HCT116 (cell line): ENCODE measurements around the gene SMTNL2. TPM values are rescaled to one million over a fixed set of nuclear protein-coding genes. Genes with fewer than 3 reads are reported as not detected.

Experiments used
- ATAC-seq: fragments of 200-7000 bp; cut with Tn5 transposase; 2 replicates; pipeline ENCODE4 v1.9.1; 2020; ENCODE audit warnings: mild to moderate bottlenecking, moderate library complexity
- BruUV-seq: library from RNA; stranded (reverse); fragments of 400-500 nt; replicated peaks from 2 replicates; lab custom pipeline; 2021; lab: Mats Ljungman, UMichigan
- CTCF ChIA-PET: fragments of 300-600 bp; sonication (Branson Sonifier 250); formaldehyde crosslinking; loops from one replicate; lab custom pipeline; 2021; ENCODE audit warnings: antibody characterized with exemption; lab: Charles Lee
- POLR2A ChIA-PET: fragments of 300-600, 350-600 bp; sonication (Branson Sonifier 250); formaldehyde crosslinking; loops from one replicate; lab custom pipeline; 2021; ENCODE audit warnings: antibody characterized with exemption; lab: Charles Lee
- RAD21 ChIA-PET, 2 experiments: fragments of 300-600 bp; sonication (Branson Sonifier 250); formaldehyde crosslinking; loops; one replicate each; lab custom pipeline; 2023; ENCODE audit warnings: low total read pairs in 2 of 2; ENCODE audit not compliant: uncharacterized antibody in 2 of 2, unreplicated experiment in 2 of 2, low non-redundant PET in 1 of 2; lab: Charles Lee
- DNase-seq: peaks from one replicate; pipeline ENCODE4 v3.0.0-alpha.2; 2010; ENCODE audit warnings: low read depth, low spot score
- H2AFZ ChIP-seq: fragments of 200-600 bp; shearing (Covaris generic), sonication (generic); 2 replicates; pipeline ENCODE4 v1.6.1; 2017; ENCODE audit warnings: low read depth, mixed run types, mixed read lengths, antibody characterized with exemption, low read length; ENCODE audit not compliant: poor library complexity, severe bottlenecking
- H3K27ac ChIP-seq: 2 replicates; pipeline ENCODE4 v1.5.1; 2012; ENCODE audit warnings: low read depth, low read length
- H3K27me3 ChIP-seq: fragments of 200-600 bp; sonication (generic); 2 replicates; pipeline ENCODE4 v1.6.1; 2016; ENCODE audit warnings: mixed run types, low read length, mixed read lengths; ENCODE audit not compliant: insufficient read depth
- H3K36me3 ChIP-seq, 2 experiments: fragments of 200-500 bp in 1 of 2; fragments of 200-600 bp in 1 of 2; sonication (Bioruptor generic) in 1 of 2; sonication (generic) in 1 of 2; 2 replicates each; pipeline versions ENCODE4 v1.5.1 to v1.6.1; 2014 to 2016; ENCODE audit warnings: low read length in 2 of 2, inconsistent platforms in 1 of 2, mixed read lengths in 1 of 2, mixed run types in 1 of 2; ENCODE audit not compliant: insufficient read depth in 2 of 2, control insufficient read depth in 1 of 2
- H3K4me1 ChIP-seq, 2 experiments: fragments of 200-600 bp in 1 of 2; sonication (generic) in 1 of 2; 2 replicates each; pipeline versions ENCODE4 v1.5.1 to v1.6.1; 2012 to 2017; ENCODE audit warnings: low read length in 2 of 2, inconsistent platforms in 1 of 2, mild to moderate bottlenecking in 1 of 2, mixed read lengths in 1 of 2, mixed run types in 1 of 2, moderate library complexity in 1 of 2; ENCODE audit not compliant: insufficient read depth in 2 of 2, control insufficient read depth in 1 of 2
- H3K4me2 ChIP-seq: fragments of 200-600 bp; sonication (generic); 2 replicates; pipeline ENCODE4 v1.6.1; 2017; ENCODE audit warnings: mixed run types, low read length, mixed read lengths
- H3K4me3 ChIP-seq, 2 experiments: fragments of 200-600 bp in 1 of 2; sonication (generic) in 1 of 2; replicated peaks in 1 of 2; 2 replicates each; pipeline ENCODE4 v1.5.1; 2011 to 2016; ENCODE audit warnings: low read length in 2 of 2, control low read depth in 1 of 2, low read depth in 1 of 2, mild to moderate bottlenecking in 1 of 2, mixed read lengths in 1 of 2, mixed run types in 1 of 2
- H3K79me2 ChIP-seq: fragments of 200-600 bp; sonication (generic); 2 replicates; pipeline ENCODE4 v1.6.1; 2017; ENCODE audit warnings: mild to moderate bottlenecking, mixed run types, low read length, moderate library complexity, mixed read lengths; ENCODE audit not compliant: insufficient read depth
- H3K9ac ChIP-seq: fragments of 200-600 bp; sonication (generic); 2 replicates; pipeline ENCODE4 v1.6.1; 2016; ENCODE audit warnings: low read length, mixed read lengths
- H3K9me2 ChIP-seq: fragments of 200-600 bp; sonication (generic), shearing (Covaris generic); 2 replicates; pipeline ENCODE4 v1.6.1; 2017; ENCODE audit warnings: mixed run types, mild to moderate bottlenecking, moderate library complexity; ENCODE audit not compliant: insufficient read depth
- H3K9me3 ChIP-seq, 2 experiments: fragments of 200-500 bp in 1 of 2; fragments of 200-600 bp in 1 of 2; sonication (Bioruptor generic) in 1 of 2; sonication (generic) in 1 of 2; 2 replicates each; pipeline ENCODE4 v1.6.1; 2014 to 2017; ENCODE audit warnings: low read length in 2 of 2, mixed read lengths in 2 of 2, inconsistent platforms in 1 of 2, low read depth in 1 of 2, mild to moderate bottlenecking in 1 of 2, mixed run types in 1 of 2, moderate library complexity in 1 of 2; ENCODE audit not compliant: control insufficient read depth in 1 of 2, insufficient read depth in 1 of 2
- H4K20me1 ChIP-seq: fragments of 200-600 bp; sonication (generic), shearing (Covaris generic); 2 replicates; pipeline ENCODE4 v1.6.1; 2017; ENCODE audit warnings: mixed run types, mild to moderate bottlenecking, moderate library complexity; ENCODE audit not compliant: insufficient read depth
- EZH2 ChIP-seq: fragments of 200-600 bp; sonication (generic); IDR thresholded peaks from 2 replicates; pipeline ENCODE4 v1.6.1; 2017; ENCODE audit warnings: antibody characterized with exemption, mixed run types
- FOSL1 ChIP-seq: IDR thresholded peaks from 2 replicates; pipeline ENCODE4 v1.6.1; 2012; ENCODE audit warnings: low read depth
- JUND ChIP-seq: IDR thresholded peaks from 2 replicates; pipeline ENCODE4 v1.6.1; 2012
- POLR2A ChIP-seq: IDR thresholded peaks from 2 replicates; pipeline ENCODE4 v1.7.0; 2011; ENCODE audit warnings: borderline replicate concordance; ENCODE audit not compliant: insufficient read depth, insufficient read length; ENCODE audit errors: extremely low read depth
- POLR2AphosphoS5 ChIP-seq: IDR thresholded peaks from 2 replicates; pipeline ENCODE4 v1.6.1; 2011; ENCODE audit warnings: mild to moderate bottlenecking, low read depth, low read length, moderate library complexity
- RAD21 ChIP-seq: IDR thresholded peaks from 2 replicates; pipeline ENCODE4 v1.6.1; 2012; ENCODE audit warnings: low read depth, mild to moderate bottlenecking
- SIN3A ChIP-seq: IDR thresholded peaks from 2 replicates; pipeline ENCODE4 v1.6.1; 2012; ENCODE audit warnings: low read depth
- SRF ChIP-seq: IDR thresholded peaks from 2 replicates; pipeline ENCODE4 v1.6.1; 2012; ENCODE audit warnings: low read depth
- YY1 ChIP-seq: IDR thresholded peaks from 2 replicates; pipeline ENCODE4 v1.6.1; 2011; ENCODE audit warnings: low read length, low read depth, moderate library complexity, mild to moderate bottlenecking; ENCODE audit not compliant: insufficient replicate concordance; ENCODE audit errors: extremely low read depth
- ZNF274 ChIP-seq: fragments of 200-500 bp; sonication (Bioruptor generic); IDR thresholded peaks from 2 replicates; pipeline ENCODE4 v1.6.1; 2014; ENCODE audit warnings: mild to moderate bottlenecking, low read depth, low read length, inconsistent platforms
- intact Hi-C: fragments of 100-400 bp; cut with micrococcal nuclease; formaldehyde crosslinking; loops from 2 replicates; pipeline ENCODE4 v1.10.0; 2022
- total RNA-seq: library from RNA; stranded (reverse); gene quantifications from one replicate; pipeline ENCODE4 v1.2.1, GENCODE V29; 2021; ENCODE audit not compliant: unreplicated experiment
- TF ChIP-seq, protein P1 (sequence below): IDR thresholded peaks from 2 replicates; pipeline ENCODE4 v1.6.1; 2012; ENCODE audit warnings: low read depth
- TF ChIP-seq, protein P2 (sequence below), 3 experiments: fragments of 200-600 bp in 1 of 3; sonication (generic) in 1 of 3; IDR thresholded peaks in 2 of 3; conservative IDR thresholded peaks in 1 of 3; 2 replicates each; pipeline ENCODE4 v1.5.1; 2012 to 2017; ENCODE audit warnings: low read depth in 2 of 3, low read length in 2 of 3, antibody characterized with exemption in 1 of 3, borderline replicate concordance in 1 of 3, control low read depth in 1 of 3, mild to moderate bottlenecking in 1 of 3, mixed read lengths in 1 of 3, mixed run types in 1 of 3, moderate library complexity in 1 of 3; ENCODE audit not compliant: insufficient read depth in 1 of 3
- TF ChIP-seq, protein P3 (sequence below): IDR thresholded peaks from 2 replicates; pipeline ENCODE4 v1.6.1; 2011; ENCODE audit warnings: mild to moderate bottlenecking, low read length, moderate library complexity; ENCODE audit not compliant: insufficient replicate concordance; ENCODE audit errors: extremely low read depth

The SMTNL2 gene
- total RNA-seq, 1 experiment from 2014 or later, result 2.3 TPM

DNA sequence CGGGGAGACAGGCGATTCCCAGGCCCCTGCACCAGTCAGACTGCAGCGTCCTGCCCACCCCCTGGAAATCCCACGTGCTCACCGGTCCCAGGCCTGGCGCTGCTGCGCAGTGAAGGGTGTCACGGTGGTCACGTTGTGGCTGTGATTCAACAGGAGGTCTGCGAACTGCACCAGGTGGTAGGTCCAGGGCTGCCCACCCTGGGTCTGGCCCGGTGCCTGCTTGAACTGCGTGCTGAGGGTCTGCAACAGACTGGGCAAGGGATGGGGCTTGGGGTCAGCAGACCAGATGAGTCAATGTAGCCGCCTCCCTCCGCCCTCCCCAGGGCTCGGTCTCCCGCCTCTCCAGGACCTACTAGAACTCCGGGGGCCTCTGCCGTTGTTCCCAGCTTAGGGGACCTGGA is 36.3 kb upstream of the SMTNL2 start:
- intact Hi-C loops, result no loop called here
- Histone ChIP-seq H3K79me2 (peaks cover 72% of the 10 kb centered on the region), H3K4me3 (no peak overlapping the region), H3K9ac (no peak overlapping the region), H3K4me1 (peaks cover 0 to 5% of the 10 kb centered on the region in 2 experiments; a peak in 1 of 4 replicates), H3K27me3 (no peaks in the 10 kb centered on the region), H4K20me1 (peaks cover 3% of the 10 kb centered on the region; the same call in 1 of the 2 replicates), H3K9me3 (no peaks in the 10 kb centered on the region), H3K9me2 (no peaks in the 10 kb centered on the region), H2AFZ (no peak overlapping the region), H3K27ac (no peak overlapping the region), H3K36me3 (peaks cover 43 to 87% of the 10 kb centered on the region in 2 experiments; a peak in 3 of 4 replicates), H3K4me2 (no peak overlapping the region)
- POLR2A ChIA-PET, result no interaction called here
- DNase-seq (no peak), ATAC-seq (no peak)
- CTCF ChIA-PET, result no interaction called here
- no TSS peak for BruUV-seq
- RAD21 ChIA-PET, result no interaction called here
- TF ChIP-seq EZH2 (no peak), YY1 (no peak), SRF (no peak), POLR2AphosphoS5 (no peak), POLR2A (no peak), SIN3A (no peak), RAD21 (no peak), FOSL1 (no peak), ZNF274 (no peak), JUND (no peak)
- TF ChIP-seq, protein P1, sequence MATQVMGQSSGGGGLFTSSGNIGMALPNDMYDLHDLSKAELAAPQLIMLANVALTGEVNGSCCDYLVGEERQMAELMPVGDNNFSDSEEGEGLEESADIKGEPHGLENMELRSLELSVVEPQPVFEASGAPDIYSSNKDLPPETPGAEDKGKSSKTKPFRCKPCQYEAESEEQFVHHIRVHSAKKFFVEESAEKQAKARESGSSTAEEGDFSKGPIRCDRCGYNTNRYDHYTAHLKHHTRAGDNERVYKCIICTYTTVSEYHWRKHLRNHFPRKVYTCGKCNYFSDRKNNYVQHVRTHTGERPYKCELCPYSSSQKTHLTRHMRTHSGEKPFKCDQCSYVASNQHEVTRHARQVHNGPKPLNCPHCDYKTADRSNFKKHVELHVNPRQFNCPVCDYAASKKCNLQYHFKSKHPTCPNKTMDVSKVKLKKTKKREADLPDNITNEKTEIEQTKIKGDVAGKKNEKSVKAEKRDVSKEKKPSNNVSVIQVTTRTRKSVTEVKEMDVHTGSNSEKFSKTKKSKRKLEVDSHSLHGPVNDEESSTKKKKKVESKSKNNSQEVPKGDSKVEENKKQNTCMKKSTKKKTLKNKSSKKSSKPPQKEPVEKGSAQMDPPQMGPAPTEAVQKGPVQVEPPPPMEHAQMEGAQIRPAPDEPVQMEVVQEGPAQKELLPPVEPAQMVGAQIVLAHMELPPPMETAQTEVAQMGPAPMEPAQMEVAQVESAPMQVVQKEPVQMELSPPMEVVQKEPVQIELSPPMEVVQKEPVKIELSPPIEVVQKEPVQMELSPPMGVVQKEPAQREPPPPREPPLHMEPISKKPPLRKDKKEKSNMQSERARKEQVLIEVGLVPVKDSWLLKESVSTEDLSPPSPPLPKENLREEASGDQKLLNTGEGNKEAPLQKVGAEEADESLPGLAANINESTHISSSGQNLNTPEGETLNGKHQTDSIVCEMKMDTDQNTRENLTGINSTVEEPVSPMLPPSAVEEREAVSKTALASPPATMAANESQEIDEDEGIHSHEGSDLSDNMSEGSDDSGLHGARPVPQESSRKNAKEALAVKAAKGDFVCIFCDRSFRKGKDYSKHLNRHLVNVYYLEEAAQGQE, result no peak
- TF ChIP-seq, protein P2, sequence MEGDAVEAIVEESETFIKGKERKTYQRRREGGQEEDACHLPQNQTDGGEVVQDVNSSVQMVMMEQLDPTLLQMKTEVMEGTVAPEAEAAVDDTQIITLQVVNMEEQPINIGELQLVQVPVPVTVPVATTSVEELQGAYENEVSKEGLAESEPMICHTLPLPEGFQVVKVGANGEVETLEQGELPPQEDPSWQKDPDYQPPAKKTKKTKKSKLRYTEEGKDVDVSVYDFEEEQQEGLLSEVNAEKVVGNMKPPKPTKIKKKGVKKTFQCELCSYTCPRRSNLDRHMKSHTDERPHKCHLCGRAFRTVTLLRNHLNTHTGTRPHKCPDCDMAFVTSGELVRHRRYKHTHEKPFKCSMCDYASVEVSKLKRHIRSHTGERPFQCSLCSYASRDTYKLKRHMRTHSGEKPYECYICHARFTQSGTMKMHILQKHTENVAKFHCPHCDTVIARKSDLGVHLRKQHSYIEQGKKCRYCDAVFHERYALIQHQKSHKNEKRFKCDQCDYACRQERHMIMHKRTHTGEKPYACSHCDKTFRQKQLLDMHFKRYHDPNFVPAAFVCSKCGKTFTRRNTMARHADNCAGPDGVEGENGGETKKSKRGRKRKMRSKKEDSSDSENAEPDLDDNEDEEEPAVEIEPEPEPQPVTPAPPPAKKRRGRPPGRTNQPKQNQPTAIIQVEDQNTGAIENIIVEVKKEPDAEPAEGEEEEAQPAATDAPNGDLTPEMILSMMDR (IDR thresholded peaks at IDR 0.05 in 2 of 3, conservative IDR thresholded peaks at IDR 0.05 in 1 of 3; ENCODE audit: borderline replicate concordance in 1 of 3, insufficient read depth in 1 of 3, low read depth in 2 of 3, low read length in 2 of 3), result no peak
- TF ChIP-seq, protein P3, sequence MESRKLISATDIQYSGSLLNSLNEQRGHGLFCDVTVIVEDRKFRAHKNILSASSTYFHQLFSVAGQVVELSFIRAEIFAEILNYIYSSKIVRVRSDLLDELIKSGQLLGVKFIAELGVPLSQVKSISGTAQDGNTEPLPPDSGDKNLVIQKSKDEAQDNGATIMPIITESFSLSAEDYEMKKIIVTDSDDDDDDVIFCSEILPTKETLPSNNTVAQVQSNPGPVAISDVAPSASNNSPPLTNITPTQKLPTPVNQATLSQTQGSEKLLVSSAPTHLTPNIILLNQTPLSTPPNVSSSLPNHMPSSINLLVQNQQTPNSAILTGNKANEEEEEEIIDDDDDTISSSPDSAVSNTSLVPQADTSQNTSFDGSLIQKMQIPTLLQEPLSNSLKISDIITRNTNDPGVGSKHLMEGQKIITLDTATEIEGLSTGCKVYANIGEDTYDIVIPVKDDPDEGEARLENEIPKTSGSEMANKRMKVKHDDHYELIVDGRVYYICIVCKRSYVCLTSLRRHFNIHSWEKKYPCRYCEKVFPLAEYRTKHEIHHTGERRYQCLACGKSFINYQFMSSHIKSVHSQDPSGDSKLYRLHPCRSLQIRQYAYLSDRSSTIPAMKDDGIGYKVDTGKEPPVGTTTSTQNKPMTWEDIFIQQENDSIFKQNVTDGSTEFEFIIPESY, result no peak
